HepG2 (cell line): ENCODE data around the gene FUBP3. TPM values are rescaled to one million over a fixed set of nuclear protein-coding genes. Genes with fewer than 3 reads are reported as not detected.

Experiments
- ATAC-seq: fragments of 200-7000 bp; cut with Tn5 transposase; 3 replicates; pipeline ENCODE4 v1.9.1; 2020; ENCODE audit warnings: mild to moderate bottlenecking, moderate library complexity
- BruUV-seq: library from RNA; stranded (reverse); fragments of 400-500 nt; replicated peaks from 2 replicates; lab custom pipeline; 2021; lab: Mats Ljungman, UMichigan
- CTCF ChIA-PET: fragments of 300-600 bp; formaldehyde crosslinking; extraction: SDS; loops from one replicate; lab custom pipeline; 2021; ENCODE audit warnings: low total read pairs, inconsistent platforms, low intra/inter-chr PET ratio; lab: Yijun Ruan, JAX
- POLR2A ChIA-PET: fragments of 350-600 bp; sonication (Branson Sonifier 250); formaldehyde crosslinking; loops from one replicate; lab custom pipeline; 2020; ENCODE audit warnings: antibody characterized with exemption, inconsistent platforms; lab: Yijun Ruan, JAX
- DNase-seq: peaks from one replicate; pipeline ENCODE4 v3.0.0-alpha.2; 2015; ENCODE audit warnings: low spot score
- FAIRE-seq: peaks from 3 replicates; lab custom pipeline; 2011; peaks lifted over from hg19 to GRCh38; lab: Jason Lieb, UNC
- H2AFZ ChIP-seq: one replicate; pipeline ENCODE4 v1.6.1; 2011; ENCODE audit warnings: low read length, inconsistent platforms
- H3K27ac ChIP-seq: fragments of 300-600 bp; 3 replicates; pipeline ENCODE4 v1.8.0; 2011; ENCODE audit warnings: mixed run types, mild to moderate bottlenecking, mixed read lengths, low read length, inconsistent platforms; ENCODE audit not compliant: insufficient read depth; ENCODE audit errors: extremely low read length
- H3K27me3 ChIP-seq, 2 experiments: fragments of 200-600 bp in 1 of 2; 2 replicates in 1 of 2; 3 replicates in 1 of 2; pipeline versions ENCODE4 v1.6.0 to v1.8.0; 2011; ENCODE audit warnings: low read length in 2 of 2, mild to moderate bottlenecking in 2 of 2, moderate library complexity in 2 of 2, inconsistent platforms in 1 of 2; ENCODE audit not compliant: insufficient read depth in 2 of 2, control insufficient read depth in 1 of 2
- H3K36me3 ChIP-seq, 2 experiments: fragments of 200-600 bp in 1 of 2; replicated peaks in 1 of 2; 2 replicates in 1 of 2; 3 replicates in 1 of 2; pipeline versions ENCODE4 v1.5.1 to v1.8.0; 2011; ENCODE audit warnings: low read length in 2 of 2, inconsistent platforms in 1 of 2; ENCODE audit not compliant: insufficient read depth in 2 of 2, control insufficient read depth in 1 of 2
- H3K4me1 ChIP-seq: 2 replicates; pipeline ENCODE4 v1.5.1; 2012; ENCODE audit warnings: low read length, inconsistent platforms; ENCODE audit not compliant: insufficient read depth
- H3K4me2 ChIP-seq: 2 replicates; pipeline ENCODE4 v1.6.0; 2011; ENCODE audit warnings: low read depth, low read length, inconsistent platforms
- H3K4me3 ChIP-seq, 3 experiments: fragments of 200-600 bp in 1 of 3; sonication (generic), shearing (Covaris generic) in 1 of 3; replicated peaks in 1 of 3; 2 replicates each; pipeline ENCODE4 v1.5.1; 2011 to 2016; ENCODE audit warnings: low read length in 3 of 3, inconsistent platforms in 2 of 3, low read depth in 2 of 3, mild to moderate bottlenecking in 2 of 3, control low read depth in 1 of 3, mixed read lengths in 1 of 3; ENCODE audit not compliant: insufficient read depth in 1 of 3
- H3K79me2 ChIP-seq: one replicate; pipeline ENCODE4 v1.6.1; 2011; ENCODE audit warnings: low read length, inconsistent platforms; ENCODE audit not compliant: insufficient read depth
- H3K9ac ChIP-seq: 2 replicates; pipeline ENCODE4 v1.6.0; 2011; ENCODE audit warnings: mild to moderate bottlenecking, low read depth, low read length, inconsistent platforms; ENCODE audit not compliant: insufficient read depth
- H3K9me3 ChIP-seq: 2 replicates; pipeline ENCODE4 v1.5.1; 2012; ENCODE audit warnings: mild to moderate bottlenecking, low read length
- H4K20me1 ChIP-seq: 2 replicates; pipeline ENCODE4 v1.6.0; 2011; ENCODE audit warnings: inconsistent platforms, mild to moderate bottlenecking, low read length, moderate library complexity; ENCODE audit not compliant: insufficient read depth
- ETV5 ChIP-seq: IDR thresholded peaks from 2 replicates; pipeline ENCODE4 v1.6.1; 2018; ENCODE audit warnings: missing biosample characterization, missing genetic modification reagents, inconsistent platforms, borderline replicate concordance
- KLF13 ChIP-seq: sonication (generic); formaldehyde crosslinking; IDR thresholded peaks from 2 replicates; pipeline ENCODE4 v1.4.0; 2020; ENCODE audit warnings: mild to moderate bottlenecking, missing genetic modification reagents
- NCOA2 ChIP-seq: sonication (generic); formaldehyde crosslinking; IDR thresholded peaks from 2 replicates; pipeline ENCODE4 v1.8.0; 2022; ENCODE audit warnings: inconsistent platforms
- NFE2L2 ChIP-seq: fragments of 150-350 bp; IDR thresholded peaks from 2 replicates; pipeline ENCODE4 v1.6.1; 2014; ENCODE audit warnings: low read length
- NFKB2 ChIP-seq: sonication (generic); formaldehyde crosslinking; IDR thresholded peaks from 2 replicates; pipeline ENCODE4 v1.4.0; 2020; ENCODE audit warnings: missing genetic modification reagents, borderline replicate concordance
- SPEN ChIP-seq: sonication (generic); formaldehyde crosslinking; IDR thresholded peaks from 2 replicates; pipeline ENCODE4 v1.5.1; 2020; ENCODE audit warnings: low read depth, mild to moderate bottlenecking, missing genetic modification reagents
- ZNF124 ChIP-seq: sonication (generic); formaldehyde crosslinking; IDR thresholded peaks from 2 replicates; pipeline ENCODE4 v1.4.0; 2020; ENCODE audit warnings: missing genetic modification reagents
- ZNF207 ChIP-seq: fragments of 450-650 bp; IDR thresholded peaks from 2 replicates; pipeline ENCODE4 v1.6.1; 2016; ENCODE audit warnings: antibody characterized with exemption, borderline replicate concordance
- ZNF383 ChIP-seq: sonication (generic); formaldehyde crosslinking; IDR thresholded peaks from 2 replicates; pipeline ENCODE4 v1.4.0; 2020; ENCODE audit warnings: missing genetic modification reagents, mild to moderate bottlenecking, borderline replicate concordance
- ZNF451 ChIP-seq: sonication (generic); formaldehyde crosslinking; IDR thresholded peaks from 2 replicates; pipeline ENCODE4 v1.5.0; 2020; ENCODE audit warnings: mild to moderate bottlenecking, missing genetic modification reagents
- ZNF775 ChIP-seq: sonication (generic); formaldehyde crosslinking; IDR thresholded peaks from 2 replicates; pipeline ENCODE4 v1.4.0; 2020; ENCODE audit warnings: missing genetic modification reagents, mild to moderate bottlenecking, moderate library complexity, borderline replicate concordance
- ZNF790 ChIP-seq: sonication (generic); formaldehyde crosslinking; IDR thresholded peaks from 2 replicates; pipeline ENCODE4 v1.8.0; 2022; ENCODE audit warnings: missing genetic modification reagents, mild to moderate bottlenecking, borderline replicate concordance
- ZNF878 ChIP-seq: sonication (generic); formaldehyde crosslinking; IDR thresholded peaks from 2 replicates; pipeline ENCODE4 v1.8.1; 2023; ENCODE audit warnings: mild to moderate bottlenecking, missing genetic modification reagents, moderate library complexity
- ZNF883 ChIP-seq: sonication (generic); formaldehyde crosslinking; IDR thresholded peaks from 2 replicates; pipeline ENCODE4 v1.5.1; 2020; ENCODE audit warnings: mild to moderate bottlenecking, missing genetic modification reagents; ENCODE audit errors: not compliant biosample characterization
- WGBS: methylation state at CpG from one replicate; pipeline ENCODE4 v1.1.6; 2017; ENCODE audit warnings: low lambda C conversion rate; 5-methylcytosine and 5-hydroxymethylcytosine counted together
- in situ Hi-C: cut with HindIII; loops from 2 replicates; pipeline ENCODE4 v1.10.0; 2017; ENCODE audit warnings: low pct_unique_long_range_greater_than_20kb; ENCODE audit not compliant: extremely low pct_ligation_motif_present
- intact Hi-C: fragments of 100-400 bp; cut with micrococcal nuclease; formaldehyde crosslinking; loops from one replicate; pipeline ENCODE4 v1.10.0; 2022; ENCODE audit not compliant: unreplicated experiment
- polyA plus RNA-seq, 8 experiments: library from polyadenylated mRNA; depleted of rRNA in 3 of 8; stranded (reverse) in 7 of 8; unstranded in 1 of 8; fragments of >200 nt; fragmentation: Illumina TruSeq in 4 of 8; extraction: Trizol in 4 of 8; gene quantifications; 2 replicates each; pipeline versions ENCODE4 v1.2.1 to v1.2.3, GENCODE V29; 2011 to 2016; ENCODE audit warnings: low read depth in 4 of 8, missing spikeins in 1 of 8, mixed read lengths in 1 of 8; ENCODE audit not compliant: insufficient read depth in 1 of 8
- total RNA-seq, 5 experiments: library from RNA; depleted of rRNA; stranded (reverse); fragments of >200 nt; fragmentation: Illumina TruSeq; extraction: Trizol; gene quantifications; 2 replicates each; pipeline ENCODE4 v1.2.3, GENCODE V29; 2016; ENCODE audit warnings: low read depth in 1 of 5
- TF ChIP-seq, protein P1 (sequence below): sonication (generic); formaldehyde crosslinking; IDR thresholded peaks from 2 replicates; pipeline ENCODE4 v1.4.0; 2020; ENCODE audit warnings: missing genetic modification reagents
- TF ChIP-seq, protein P2 (sequence below): sonication (generic); formaldehyde crosslinking; IDR thresholded peaks from 2 replicates; pipeline ENCODE4 v1.5.0; 2020; ENCODE audit warnings: mild to moderate bottlenecking, missing genetic modification reagents, borderline replicate concordance
- TF ChIP-seq, protein P3 (sequence below): IDR thresholded peaks from 2 replicates; pipeline ENCODE4 v1.6.1; 2016; ENCODE audit warnings: mild to moderate bottlenecking, missing biosample characterization, missing genetic modification reagents

The FUBP3 gene
- total and polyA plus RNA-seq, 2 of the 13 experiments (the other 11 are each of a cell fraction or from before 2014, with no cell fraction given): 28.7 to 40.0 TPM

DNA sequence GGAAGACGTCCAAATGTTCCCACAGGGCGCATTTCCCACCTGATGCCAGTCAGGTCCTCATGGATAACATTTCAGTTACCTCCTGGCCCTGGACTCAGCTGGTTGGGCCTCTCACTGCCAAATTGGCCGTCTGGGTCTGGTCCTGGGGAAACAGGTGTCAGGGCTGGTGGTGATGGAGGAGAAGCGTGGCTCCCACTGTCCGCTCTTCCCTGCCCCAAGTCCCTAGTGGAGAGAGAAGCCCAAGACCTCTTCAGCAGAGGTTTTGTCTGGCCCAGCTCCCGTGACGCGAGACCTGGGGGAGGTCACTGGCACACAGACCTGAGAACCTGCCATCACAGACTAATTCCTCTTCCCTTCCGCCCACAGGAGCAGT lies 57.3 kb downstream of the FUBP3 start:
- BruUV-seq: no TSS peak
- H3K9me3 ChIP-seq: no peaks in the 10 kb centered on the region
- H3K9ac ChIP-seq: no peak overlapping the region
- ChIA-PET CTCF (no interaction called here), POLR2A (no interaction called here)
- H3K79me2 ChIP-seq: no peaks in the 10 kb centered on the region
- H2AFZ ChIP-seq: no peak overlapping the region
- ATAC-seq (no peak), DNase-seq (no peak), FAIRE-seq (no peak)
- no peak overlapping the region for H3K27ac ChIP-seq
- peaks cover 29 to 54% of the 10 kb centered on the region in 2 experiments; a peak in 4 of 5 replicates for H3K36me3 ChIP-seq
- H3K4me1 ChIP-seq: no peaks in the 10 kb centered on the region
- H3K4me2 ChIP-seq: no peak overlapping the region
- in situ Hi-C loops (no loop called here), intact Hi-C loops (no loop called here)
- peaks cover 2% of the 10 kb centered on the region; the same call in 1 of the 2 replicates for H4K20me1 ChIP-seq
- H3K4me3 ChIP-seq: no peak overlapping the region
- 97% methylated on average over 6 of the region's 9 CpGs for WGBS
- no peaks in the 10 kb centered on the region for H3K27me3 ChIP-seq
- TF ChIP-seq SPEN (no peak), ETV5 (CRISPR knock-in tag) (no peak), NFKB2 (CRISPR knock-in tag) (no peak), ZNF775 (no peak), ZNF883 (CRISPR knock-in tag) (no peak), ZNF124 (CRISPR knock-in tag) (no peak), ZNF207 (no peak), ZNF790 (no peak), ZNF383 (no peak), ZNF451 (no peak), ZNF878 (CRISPR knock-in tag) (no peak), NFE2L2 (no peak), NCOA2 (CRISPR knock-in tag) (no peak), KLF13 (no peak)
- TF ChIP-seq, protein P1, sequence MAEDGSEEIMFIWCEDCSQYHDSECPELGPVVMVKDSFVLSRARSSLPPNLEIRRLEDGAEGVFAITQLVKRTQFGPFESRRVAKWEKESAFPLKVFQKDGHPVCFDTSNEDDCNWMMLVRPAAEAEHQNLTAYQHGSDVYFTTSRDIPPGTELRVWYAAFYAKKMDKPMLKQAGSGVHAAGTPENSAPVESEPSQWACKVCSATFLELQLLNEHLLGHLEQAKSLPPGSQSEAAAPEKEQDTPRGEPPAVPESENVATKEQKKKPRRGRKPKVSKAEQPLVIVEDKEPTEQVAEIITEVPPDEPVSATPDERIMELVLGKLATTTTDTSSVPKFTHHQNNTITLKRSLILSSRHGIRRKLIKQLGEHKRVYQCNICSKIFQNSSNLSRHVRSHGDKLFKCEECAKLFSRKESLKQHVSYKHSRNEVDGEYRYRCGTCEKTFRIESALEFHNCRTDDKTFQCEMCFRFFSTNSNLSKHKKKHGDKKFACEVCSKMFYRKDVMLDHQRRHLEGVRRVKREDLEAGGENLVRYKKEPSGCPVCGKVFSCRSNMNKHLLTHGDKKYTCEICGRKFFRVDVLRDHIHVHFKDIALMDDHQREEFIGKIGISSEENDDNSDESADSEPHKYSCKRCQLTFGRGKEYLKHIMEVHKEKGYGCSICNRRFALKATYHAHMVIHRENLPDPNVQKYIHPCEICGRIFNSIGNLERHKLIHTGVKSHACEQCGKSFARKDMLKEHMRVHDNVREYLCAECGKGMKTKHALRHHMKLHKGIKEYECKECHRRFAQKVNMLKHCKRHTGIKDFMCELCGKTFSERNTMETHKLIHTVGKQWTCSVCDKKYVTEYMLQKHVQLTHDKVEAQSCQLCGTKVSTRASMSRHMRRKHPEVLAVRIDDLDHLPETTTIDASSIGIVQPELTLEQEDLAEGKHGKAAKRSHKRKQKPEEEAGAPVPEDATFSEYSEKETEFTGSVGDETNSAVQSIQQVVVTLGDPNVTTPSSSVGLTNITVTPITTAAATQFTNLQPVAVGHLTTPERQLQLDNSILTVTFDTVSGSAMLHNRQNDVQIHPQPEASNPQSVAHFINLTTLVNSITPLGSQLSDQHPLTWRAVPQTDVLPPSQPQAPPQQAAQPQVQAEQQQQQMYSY: no peak
- TF ChIP-seq, protein P2, sequence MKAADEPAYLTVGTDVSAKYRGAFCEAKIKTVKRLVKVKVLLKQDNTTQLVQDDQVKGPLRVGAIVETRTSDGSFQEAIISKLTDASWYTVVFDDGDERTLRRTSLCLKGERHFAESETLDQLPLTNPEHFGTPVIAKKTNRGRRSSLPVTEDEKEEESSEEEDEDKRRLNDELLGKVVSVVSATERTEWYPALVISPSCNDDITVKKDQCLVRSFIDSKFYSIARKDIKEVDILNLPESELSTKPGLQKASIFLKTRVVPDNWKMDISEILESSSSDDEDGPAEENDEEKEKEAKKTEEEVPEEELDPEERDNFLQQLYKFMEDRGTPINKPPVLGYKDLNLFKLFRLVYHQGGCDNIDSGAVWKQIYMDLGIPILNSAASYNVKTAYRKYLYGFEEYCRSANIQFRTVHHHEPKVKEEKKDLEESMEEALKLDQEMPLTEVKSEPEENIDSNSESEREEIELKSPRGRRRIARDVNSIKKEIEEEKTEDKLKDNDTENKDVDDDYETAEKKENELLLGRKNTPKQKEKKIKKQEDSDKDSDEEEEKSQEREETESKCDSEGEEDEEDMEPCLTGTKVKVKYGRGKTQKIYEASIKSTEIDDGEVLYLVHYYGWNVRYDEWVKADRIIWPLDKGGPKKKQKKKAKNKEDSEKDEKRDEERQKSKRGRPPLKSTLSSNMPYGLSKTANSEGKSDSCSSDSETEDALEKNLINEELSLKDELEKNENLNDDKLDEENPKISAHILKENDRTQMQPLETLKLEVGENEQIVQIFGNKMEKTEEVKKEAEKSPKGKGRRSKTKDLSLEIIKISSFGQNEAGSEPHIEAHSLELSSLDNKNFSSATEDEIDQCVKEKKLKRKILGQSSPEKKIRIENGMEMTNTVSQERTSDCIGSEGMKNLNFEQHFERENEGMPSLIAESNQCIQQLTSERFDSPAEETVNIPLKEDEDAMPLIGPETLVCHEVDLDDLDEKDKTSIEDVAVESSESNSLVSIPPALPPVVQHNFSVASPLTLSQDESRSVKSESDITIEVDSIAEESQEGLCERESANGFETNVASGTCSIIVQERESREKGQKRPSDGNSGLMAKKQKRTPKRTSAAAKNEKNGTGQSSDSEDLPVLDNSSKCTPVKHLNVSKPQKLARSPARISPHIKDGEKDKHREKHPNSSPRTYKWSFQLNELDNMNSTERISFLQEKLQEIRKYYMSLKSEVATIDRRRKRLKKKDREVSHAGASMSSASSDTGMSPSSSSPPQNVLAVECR: no peak
- TF ChIP-seq, protein P3, sequence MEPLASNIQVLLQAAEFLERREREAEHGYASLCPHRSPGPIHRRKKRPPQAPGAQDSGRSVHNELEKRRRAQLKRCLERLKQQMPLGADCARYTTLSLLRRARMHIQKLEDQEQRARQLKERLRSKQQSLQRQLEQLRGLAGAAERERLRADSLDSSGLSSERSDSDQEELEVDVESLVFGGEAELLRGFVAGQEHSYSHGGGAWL (CRISPR knock-in tag): no peak
